Heart left ventricle (tissue), 16 donors: Measurements from ENCODE around the gene GALNT18. TPM values are rescaled to one million over a fixed set of nuclear protein-coding genes. Genes with fewer than 3 reads are reported as not detected.

Experiments
- ATAC-seq, 4 donors: fragments of 200-7000 bp; cut with Tn5 transposase; one replicate each; pipeline ENCODE4 v1.9.1; 2020 to 2022; ENCODE audit warnings: moderate library complexity in 4 of 4, mild to moderate bottlenecking in 3 of 4, moderate number of reproducible peaks in 1 of 4
- DNase-seq, 5 donors: peaks; one replicate each; pipeline ENCODE4 v3.0.0-alpha.2; 2020
- H3K27ac ChIP-seq, 12 donors: fragments of 200-600 bp; sonication (generic) in 4 of 12; one replicate each; pipeline versions ENCODE4 v1.5.0 to v1.8.0; 2016 to 2022; ENCODE audit warnings: mild to moderate bottlenecking in 2 of 12
- H3K27me3 ChIP-seq, 9 donors: fragments of 200-600 bp; sonication (generic) in 2 of 9; one replicate each; pipeline versions ENCODE4 v1.5.1 to v1.8.0; 2016 to 2022; ENCODE audit warnings: mild to moderate bottlenecking in 3 of 9
- H3K36me3 ChIP-seq, 9 donors: fragments of 200-600 bp; sonication (generic) in 2 of 9; one replicate each; pipeline versions ENCODE4 v1.5.0 to v1.8.0; 2018 to 2022; ENCODE audit warnings: mild to moderate bottlenecking in 2 of 9
- H3K4me1 ChIP-seq, 12 donors: fragments of 200-600 bp; sonication (generic) in 4 of 12; one replicate each; pipeline versions ENCODE4 v1.5.0 to v1.8.0; 2016 to 2022; ENCODE audit warnings: mild to moderate bottlenecking in 3 of 12
- H3K4me3 ChIP-seq, 12 donors: fragments of 200-600 bp; sonication (generic) in 4 of 12; one replicate each; pipeline versions ENCODE4 v1.5.0 to v1.8.0; 2017 to 2022; ENCODE audit warnings: mild to moderate bottlenecking in 9 of 12, moderate library complexity in 4 of 12
- H3K9me3 ChIP-seq, 12 donors: fragments of 200-600 bp; sonication (generic) in 4 of 12; one replicate each; pipeline versions ENCODE4 v1.5.0 to v1.8.0; 2016 to 2022; ENCODE audit warnings: mild to moderate bottlenecking in 1 of 12
- CTCF ChIP-seq, 12 donors: fragments of 200-600 bp; sonication (generic) in 4 of 12; IDR thresholded peaks; one replicate each; pipeline versions ENCODE4 v1.5.0 to v1.8.0; 2018 to 2022; ENCODE audit warnings: antibody characterized with exemption in 12 of 12, mild to moderate bottlenecking in 5 of 12
- POLR2A ChIP-seq, 2 donors: fragments of 450-650 bp; IDR thresholded peaks; one replicate each; pipeline ENCODE4 v1.6.1; 2017; ENCODE audit warnings: antibody characterized with exemption in 2 of 2, mild to moderate bottlenecking in 2 of 2, moderate library complexity in 2 of 2
- WGBS, 4 donors: extraction: QIAGEN DNeasy Blood & Tissue Kit in 2 of 4; methylation state at CpG; one replicate each; pipeline versions ENCODE4 v1.1.5 to v1.1.7; 2013 to 2018; 5-methylcytosine and 5-hydroxymethylcytosine counted together
- intact Hi-C, 10 donors: fragments of 100-400 bp; cut with DNase I; formaldehyde crosslinking; loops; one replicate each; pipeline versions ENCODE4 v1.11.1 to v1.14.2; 2022
- polyA plus RNA-seq, 2 donors: library from polyadenylated mRNA; stranded (reverse); fragments of 200-250 nt; gene quantifications; one replicate each; pipeline ENCODE4 v1.2.3, GENCODE V29; 2013
- total RNA-seq, 9 donors: library from RNA; depleted of rRNA in 2 of 9; stranded (reverse); fragments of >200 nt in 2 of 9; fragmentation: NEBNext Ultra II Directional in 3 of 9; extraction: Animal tissue kit (Norgen Biotek cat#: 25700) in 3 of 9; gene quantifications; one replicate each; pipeline versions ENCODE4 v1.1.0 to v1.2.4, GENCODE V29; 2016 to 2023
- donor health status: ischemic (EF 13 %, LVEDD 7.1; RV severe dilation, severe dysfunction).
- donor health status: healthy with polysubstance abuse.
- donor health status: DM: no; HTN: yes; CAD: no.
- donor health status: DM: no; HTN: no; CAD: no.
- donor health status: ischemic (EF 25% LVEDD 6.9; RV normal size, moderate dysfunction).
- donor health status: ischemic (EF 25% LVEDD 5.7; RV mildly dilated, moderate dysfunction).
- donor health status: healthy.
- donor health status: DM: yes; HTN: yes; CAD: no.
- donor health status: ischemic (EF 35%, LVEDD 5.7; RV mildly dilated, moderate dysfunction).
- donor health status: nonischemic (EF 11% LVEDD 7.7; RV severe dilation, severe dysfunction).
- donor health status: DM: yes; HTN: yes; CAD: no.
- donor health status: PGD.
- donor health status: ischemic (EF 29% LVEDD 5.4; RV normal size, mild dysfunction).
- donor health status: nonischemic (EF 23%, LVEDD 6.1; RV moderate dilation, normal function).

Gene GALNT18
- total and polyA plus RNA-seq, 11 donors = 9.0 to 31.8 (median 17.3) TPM

- Histone ChIP-seq H3K27me3 (no peaks in the 10 kb centered on the region), H3K4me3 (no peak overlapping the region), H3K9me3 (no peaks in the 10 kb centered on the region), H3K4me1 (peaks cover 0 to 49% (median 32%) of the 10 kb centered on the region in 12 donors), H3K27ac (no peak overlapping the region), H3K36me3 (peaks cover 0 to 4% (median 0%) of the 10 kb centered on the region in 9 donors)
- WGBS, 4 donors = 94 to 98% (median 97%) methylated on average over 4 of the region's 4 CpGs
- intact Hi-C loops = no loop called here
- DNase-seq = no peak
- ATAC-seq = no peak
- TF ChIP-seq POLR2A (IDR thresholded peaks at IDR 0.05) = no peak
- no peak for TF ChIP-seq CTCF (IDR thresholded peaks at IDR 0.05)
These were observed 270.7 kb downstream of the GALNT18 start for GRCh38 chr11:11351042-11351586.

- WGBS, 4 donors = 41 to 57% (median 50%) methylated on average over 1 of the region's 1 CpG
- no peak overlapping the region for H3K4me3 ChIP-seq
- no peaks in the 10 kb centered on the region for H3K36me3 ChIP-seq
- ATAC-seq (peak; percentile 41 to 71 (median 60)), DNase-seq (peak in 3 of 5 donors; percentile 39 to 47 (median 43))
- peak overlapping the region in 1 of 12 donors; percentile 14 for H3K27ac ChIP-seq
- H3K4me1 ChIP-seq = peaks cover 0 to 49% (median 32%) of the 10 kb centered on the region in 12 donors
- intact Hi-C loops = loop anchor here in 1 of 10 donors (10.0 kb wide), 1 partner anchor 435 kb away; no protein-coding TSS in a partner anchor
- H3K9me3 ChIP-seq = no peaks in the 10 kb centered on the region
- H3K27me3 ChIP-seq = no peaks in the 10 kb centered on the region
- TF ChIP-seq POLR2A (IDR thresholded peaks at IDR 0.05) (no peak), CTCF (IDR thresholded peaks at IDR 0.05) (no peak)
These were observed 271.9 kb downstream of the GALNT18 start for GRCh38 chr11:11349870-11350337.

- DNase-seq (no peak), ATAC-seq (peak in 1 of 4 donors; percentile 22)
- Histone ChIP-seq H3K27me3 (no peaks in the 10 kb centered on the region), H3K4me3 (no peak overlapping the region), H3K36me3 (no peaks in the 10 kb centered on the region), H3K27ac (peak overlapping the region in 2 of 12 donors; percentile 9 to 14), H3K4me1 (peaks cover 0 to 49% (median 32%) of the 10 kb centered on the region in 12 donors), H3K9me3 (no peaks in the 10 kb centered on the region)
- WGBS, 4 donors = 60 to 64% (median 63%) methylated on average over 12 of the region's 12 CpGs
- no peak for TF ChIP-seq POLR2A (IDR thresholded peaks at IDR 0.05)
- TF ChIP-seq CTCF (IDR thresholded peaks at IDR 0.05) = no peak
- intact Hi-C loops = loop anchor here in 1 of 10 donors (10.0 kb wide), 1 partner anchor 436 kb away; no protein-coding TSS in a partner anchor
These were observed 272.5 kb downstream of the GALNT18 start for GRCh38 chr11:11349106-11349825.

GRCh38 chr11:11348303-11348702 is 273.5 kb downstream of the GALNT18 start:
- H3K4me3 ChIP-seq = no peak overlapping the region
- peaks cover 0 to 49% (median 32%) of the 10 kb centered on the region in 12 donors for H3K4me1 ChIP-seq
- H3K9me3 ChIP-seq = no peaks in the 10 kb centered on the region
- no peaks in the 10 kb centered on the region for H3K27me3 ChIP-seq
- ATAC-seq (no peak), DNase-seq (no peak)
- TF ChIP-seq POLR2A (IDR thresholded peaks at IDR 0.05) (no peak), CTCF (IDR thresholded peaks at IDR 0.05) (no peak)
- no peak overlapping the region for H3K27ac ChIP-seq
- 78 to 86% (median 80%) methylated on average over 5 of the region's 5 CpGs for WGBS, 4 donors
- intact Hi-C loops = loop anchor here in 1 of 10 donors (10.0 kb wide), 1 partner anchor 436 kb away; no protein-coding TSS in a partner anchor
- H3K36me3 ChIP-seq = no peaks in the 10 kb centered on the region
